Sigmoid colon (tissue), 4 donors: ENCODE results near the gene GJA3.

Source experiments
- POLR2A ChIP-seq, 2 donors: fragments of 450-650 bp; IDR thresholded peaks; one replicate each; pipeline ENCODE4 v1.6.1; 2016; ENCODE audit warnings: antibody characterized with exemption in 2 of 2, mild to moderate bottlenecking in 2 of 2, moderate library complexity in 2 of 2
- POLR2AphosphoS5 ChIP-seq, 4 donors: sonication (generic); formaldehyde crosslinking; IDR thresholded peaks; one replicate each; pipeline ENCODE4 v1.6.1; 2017; ENCODE audit warnings: antibody characterized with exemption in 4 of 4

DNA sequence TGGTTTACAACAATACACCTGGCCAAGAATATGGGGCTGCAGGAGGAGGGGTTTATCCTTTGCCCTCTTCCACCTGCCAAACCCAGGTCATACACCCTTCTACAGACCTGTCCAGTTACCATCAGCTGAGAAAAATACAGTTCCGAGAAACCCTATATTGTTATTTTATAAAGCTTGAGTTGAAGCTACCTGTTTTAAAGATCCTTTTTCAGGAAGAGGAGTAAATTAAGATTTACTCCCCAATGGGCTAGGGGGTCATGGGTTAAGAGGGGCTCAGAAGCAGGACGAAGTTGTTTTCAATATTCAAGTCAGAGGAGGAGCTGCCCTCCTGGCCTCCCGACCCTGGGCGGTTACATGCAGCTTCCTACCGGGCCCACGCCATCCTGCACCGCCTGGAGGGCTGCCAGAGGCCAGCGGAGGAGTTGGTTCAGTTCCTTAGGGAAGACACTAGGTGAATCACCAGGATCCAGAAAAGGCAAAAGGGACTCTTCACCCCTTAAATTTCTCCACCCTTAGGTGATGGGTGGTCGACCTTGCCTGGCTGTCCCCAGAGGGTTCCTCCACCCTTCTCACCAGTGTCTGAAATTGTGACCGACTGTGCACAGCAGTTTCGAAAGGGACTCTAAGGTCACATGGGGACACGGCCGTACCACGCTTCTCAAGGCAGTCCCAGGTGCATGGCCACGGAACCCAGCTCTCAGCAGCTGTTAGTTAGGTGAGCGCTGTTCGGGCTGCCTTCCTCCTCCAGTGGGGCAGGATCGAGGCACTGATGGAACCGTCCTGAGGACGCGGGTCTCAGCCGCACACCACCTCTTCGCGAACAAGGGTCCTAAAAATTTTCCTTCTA lies 30.7 kb upstream of the GJA3 start:
- TF ChIP-seq POLR2A (IDR thresholded peaks at IDR 0.05) (no peak), POLR2AphosphoS5 (IDR thresholded peaks at IDR 0.05) (no peak)
